Measurements from ENCODE around the gene RGPD4.

The RGPD4 gene

GRCh38 chr2:107927034-107927534 lies 100.4 kb downstream of the RGPD4 start:
- no peak for DNase-seq (ENCODE audit: low read depth)

DNA sequence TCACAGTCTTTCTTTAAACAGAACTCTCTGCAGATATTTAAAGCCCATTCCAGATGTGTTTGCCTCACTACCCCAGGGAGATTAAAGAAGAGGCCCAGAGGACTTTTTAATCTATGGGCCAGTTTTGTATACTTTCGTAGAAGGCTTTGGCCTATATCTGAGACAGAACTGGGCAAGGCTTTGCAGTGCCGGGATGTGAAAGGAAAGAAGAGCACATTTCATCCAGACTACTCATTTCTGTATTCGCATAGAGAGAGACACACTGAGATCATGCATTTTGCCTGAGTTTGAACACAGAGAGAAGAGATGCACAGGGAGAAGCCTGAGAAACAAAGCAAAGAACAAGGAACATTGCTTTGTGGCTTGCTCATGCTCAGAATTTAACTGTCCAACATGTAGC lies 104.7 kb downstream of the RGPD4 start:
- no peak for DNase-seq (ENCODE audit: low read depth)

DNA sequence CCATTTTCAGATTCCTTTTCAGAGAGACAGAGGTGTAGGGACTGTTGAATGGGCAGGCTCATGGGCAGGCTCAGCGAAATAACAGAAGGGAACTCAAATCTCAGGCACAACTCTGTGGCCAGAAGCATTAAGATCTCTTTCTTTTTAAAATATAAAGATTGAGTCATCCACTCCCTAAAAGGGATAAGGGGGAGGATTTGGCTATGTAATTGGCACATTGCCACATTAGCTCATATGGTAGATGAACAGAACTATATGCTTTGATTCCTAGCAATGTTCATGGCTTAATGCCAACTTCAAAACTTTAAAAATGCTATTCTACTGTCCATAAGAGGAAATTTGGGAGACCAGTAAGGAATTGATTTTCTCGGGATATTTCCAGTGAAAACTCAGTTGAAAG lies 105.8 kb downstream of the RGPD4 start:
- peak; percentile 59 for DNase-seq (ENCODE audit: low read depth)

- peak; percentile 22 for DNase-seq (ENCODE audit: low read depth)
These were observed 106.3 kb downstream of the RGPD4 start for GRCh38 chr2:107932979-107933378.

DNA sequence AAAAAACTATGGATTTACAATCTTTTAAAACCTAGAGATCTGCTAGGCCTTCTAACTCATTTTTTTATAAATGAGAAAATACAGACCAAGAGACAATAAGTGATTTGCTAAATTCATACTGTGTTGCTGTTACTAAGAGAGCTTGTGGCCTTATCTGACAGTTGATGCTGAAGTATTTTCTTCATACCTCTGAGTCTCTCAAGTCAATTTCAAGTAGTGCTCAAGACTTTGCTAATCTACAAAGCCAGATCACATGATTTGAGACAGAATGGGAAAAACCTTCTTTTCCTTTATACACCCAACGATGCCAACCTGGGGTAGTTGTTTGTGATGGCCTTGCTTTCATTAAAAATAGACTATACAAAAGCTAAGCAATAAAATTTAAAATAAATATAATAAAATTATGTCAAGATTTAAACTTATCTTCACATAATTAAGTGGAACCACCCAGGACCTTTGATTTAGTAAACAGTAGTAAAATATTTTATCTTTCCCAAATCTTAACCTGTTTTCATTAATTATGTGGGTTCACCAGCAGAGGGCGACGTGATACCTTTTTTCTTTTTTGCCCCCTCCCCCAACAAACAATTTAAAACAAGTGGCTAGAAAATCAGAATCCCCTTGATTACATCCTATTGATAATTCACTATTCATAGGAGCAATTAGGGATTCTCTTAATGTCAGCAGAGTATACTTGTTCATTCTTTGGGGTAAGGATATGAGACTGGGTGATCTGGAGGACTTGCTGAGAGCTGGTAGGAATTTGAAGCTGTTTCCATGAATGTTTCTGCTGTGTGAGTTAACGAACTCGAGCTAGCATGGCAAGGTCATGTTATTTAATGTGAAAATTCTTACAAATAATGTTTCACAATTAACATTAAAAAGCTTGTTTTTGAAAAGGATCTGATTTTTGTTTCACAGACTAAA lies 110.0 kb downstream of the RGPD4 start:
- DNase-seq (ENCODE audit: low read depth): no peak

All from fibroblast of the conjunctiva (primary cell).